ENCODE measurements around the gene HES2.
A peak's percentile ranks its signal among the peaks of the same experiment; 100 is the strongest.
"Not testable (repeated sequence)": the region's sequence is repeated elsewhere in the genome, so short reads cannot be mapped to it uniquely, and the experiment has no call there.

The HES2 gene

GRCh38 chr1:6416295-6416656 is 3.4 kb downstream of the HES2 start:
- DNase-seq = no peak

- no peak for DNase-seq
These were observed 4.7 kb downstream of the HES2 start for GRCh38 chr1:6414881-6415626.

- DNase-seq = peak; percentile 64 to 66
These were observed 5.3 kb downstream of the HES2 start for GRCh38 chr1:6414443-6414844.

GRCh38 chr1:6412896-6413295 is 6.8 kb downstream of the HES2 start:
- DNase-seq = no peak

- no peak for DNase-seq
These were observed 9.3 kb downstream of the HES2 start for GRCh38 chr1:6410248-6410893.

GRCh38 chr1:6409733-6410132 is 10.0 kb downstream of the HES2 start:
- no peak for DNase-seq

- DNase-seq = no peak
These were observed 10.7 kb downstream of the HES2 start for GRCh38 chr1:6409053-6409452.

- no peak for DNase-seq
These were observed 11.7 kb downstream of the HES2 start for GRCh38 chr1:6408023-6408422.

- no peak for DNase-seq
These were observed 18.0 kb downstream of the HES2 start for GRCh38 chr1:6401673-6402072.

- DNase-seq = no peak
These were observed 20.4 kb downstream of the HES2 start for GRCh38 chr1:6399294-6399693.

- DNase-seq = no peak
These were observed 21.8 kb downstream of the HES2 start for GRCh38 chr1:6397844-6398441.

- no peak for DNase-seq
These were observed 22.7 kb downstream of the HES2 start for GRCh38 chr1:6396998-6397397.

GRCh38 chr1:6395781-6396244 is 23.9 kb downstream of the HES2 start:
- not testable (repeated sequence) for DNase-seq

- DNase-seq = not testable (repeated sequence)
These were observed 24.6 kb downstream of the HES2 start for GRCh38 chr1:6395130-6395529.

GRCh38 chr1:6393400-6394187 is 26.1 kb downstream of the HES2 start, which contains the start of gene ACOT7:
ACOT7 (minus strand) TSS chr1:6393767; CDS start chr1:6393399, 368 bp downstream.
- DNase-seq = peak; percentile 91 to 93

- no peak for DNase-seq
These were observed 26.8 kb downstream of the HES2 start for GRCh38 chr1:6392809-6393399.

- no peak for DNase-seq
These were observed 27.5 kb downstream of the HES2 start for GRCh38 chr1:6391951-6392808.

GRCh38 chr1:6389971-6390370 is 29.7 kb downstream of the HES2 start:
- no peak for DNase-seq

GRCh38 chr1:6386371-6386949 is 33.3 kb downstream of the HES2 start:
- no peak for DNase-seq

- DNase-seq = no peak
These were observed 34.1 kb downstream of the HES2 start for GRCh38 chr1:6385488-6386191.

GRCh38 chr1:6384962-6385361 is 34.8 kb downstream of the HES2 start:
- no peak for DNase-seq

Measured in stimulated activated CD4-positive, alpha-beta T cell treated with anti-CD3 and anti-CD28 coated beads, Interleukin-2, amount 100 ng/mL, for 24 hours (primary cell).